H1 (cell line): ENCODE measurements around the gene OST4. TPM values are rescaled to one million over a fixed set of nuclear protein-coding genes. Genes with fewer than 3 reads are reported as not detected.

Source experiments
- ASH2L ChIP-seq: fragments of 200-600, 300-600 bp; sonication (generic); IDR thresholded peaks from one replicate; pipeline ENCODE4 v1.7.1; 2017; ENCODE audit warnings: low read length
- CHD1 ChIP-seq: IDR thresholded peaks from 2 replicates; pipeline ENCODE4 v1.6.1; 2012; ENCODE audit warnings: low read depth, low read length, improper control_type of control experiment
- FOSL1 ChIP-seq: IDR thresholded peaks from 2 replicates; pipeline ENCODE4 v1.6.1; 2011; ENCODE audit warnings: mild to moderate bottlenecking, low read depth, low read length, moderate library complexity; ENCODE audit not compliant: insufficient read depth
- KDM5A ChIP-seq: fragments of 200-600 bp; IDR thresholded peaks from 2 replicates; pipeline ENCODE4 v1.7.1; 2012; ENCODE audit warnings: mild to moderate bottlenecking, low read length, inconsistent platforms, mixed read lengths
- TBP ChIP-seq: IDR thresholded peaks from 2 replicates; pipeline ENCODE4 v1.6.1; 2011; ENCODE audit warnings: low read depth, low read length, improper control_type of control experiment
- TEAD4 ChIP-seq: IDR thresholded peaks from 2 replicates; pipeline ENCODE4 v1.6.1; 2012; ENCODE audit warnings: low read depth, low read length, inconsistent platforms, mixed read lengths
- ZNF274 ChIP-seq: IDR thresholded peaks from 2 replicates; pipeline ENCODE4 v1.7.0; 2012; ENCODE audit warnings: low read length, borderline replicate concordance; ENCODE audit errors: extremely low read depth
- polyA plus RNA-seq, 7 experiments: library from polyadenylated mRNA; depleted of rRNA in 3 of 7; stranded (reverse) in 5 of 7; unstranded in 2 of 7; fragments of >200 nt in 5 of 7; fragments of 200-250 nt in 2 of 7; gene quantifications; 1 replicate in 5 of 7; 2 replicates in 1 of 7; 4 replicates in 1 of 7; pipeline versions ENCODE4 v1.2.1 to v1.2.3, GENCODE V29; 2011 to 2013; ENCODE audit warnings: missing spikeins in 2 of 7, mixed read lengths in 2 of 7
- total RNA-seq: library from RNA; stranded (reverse); fragmentation: NEBNext Ultra II Directional; extraction: Animal tissue kit (Norgen Biotek cat#: 25700); gene quantifications from 2 replicates; pipeline ENCODE4 v1.2.1, GENCODE V29; 2021
- TF ChIP-seq, protein P1 (sequence below): IDR thresholded peaks from 2 replicates; pipeline ENCODE4 v1.6.1; 2012; ENCODE audit warnings: inconsistent platforms
- TF ChIP-seq, protein P2 (sequence below): IDR thresholded peaks from 2 replicates; pipeline ENCODE4 v1.6.1; 2012; ENCODE audit warnings: inconsistent platforms
- TF ChIP-seq, protein P3 (sequence below), 3 experiments: IDR thresholded peaks; 1 replicate in 2 of 3; 2 replicates in 1 of 3; pipeline versions ENCODE4 v1.5.1 to v1.6.1; 2011; ENCODE audit warnings: low read length in 3 of 3, mild to moderate bottlenecking in 3 of 3, inconsistent platforms in 2 of 3, low read depth in 1 of 3, moderate library complexity in 1 of 3; ENCODE audit not compliant: insufficient read depth in 1 of 3; ENCODE audit errors: control extremely low read depth in 1 of 3

OST4 gene
- total and polyA plus RNA-seq, 2 of the 8 experiments (the other 6 are each of a cell fraction or from before 2014, with no cell fraction given), result 225 to 865 TPM

DNA sequence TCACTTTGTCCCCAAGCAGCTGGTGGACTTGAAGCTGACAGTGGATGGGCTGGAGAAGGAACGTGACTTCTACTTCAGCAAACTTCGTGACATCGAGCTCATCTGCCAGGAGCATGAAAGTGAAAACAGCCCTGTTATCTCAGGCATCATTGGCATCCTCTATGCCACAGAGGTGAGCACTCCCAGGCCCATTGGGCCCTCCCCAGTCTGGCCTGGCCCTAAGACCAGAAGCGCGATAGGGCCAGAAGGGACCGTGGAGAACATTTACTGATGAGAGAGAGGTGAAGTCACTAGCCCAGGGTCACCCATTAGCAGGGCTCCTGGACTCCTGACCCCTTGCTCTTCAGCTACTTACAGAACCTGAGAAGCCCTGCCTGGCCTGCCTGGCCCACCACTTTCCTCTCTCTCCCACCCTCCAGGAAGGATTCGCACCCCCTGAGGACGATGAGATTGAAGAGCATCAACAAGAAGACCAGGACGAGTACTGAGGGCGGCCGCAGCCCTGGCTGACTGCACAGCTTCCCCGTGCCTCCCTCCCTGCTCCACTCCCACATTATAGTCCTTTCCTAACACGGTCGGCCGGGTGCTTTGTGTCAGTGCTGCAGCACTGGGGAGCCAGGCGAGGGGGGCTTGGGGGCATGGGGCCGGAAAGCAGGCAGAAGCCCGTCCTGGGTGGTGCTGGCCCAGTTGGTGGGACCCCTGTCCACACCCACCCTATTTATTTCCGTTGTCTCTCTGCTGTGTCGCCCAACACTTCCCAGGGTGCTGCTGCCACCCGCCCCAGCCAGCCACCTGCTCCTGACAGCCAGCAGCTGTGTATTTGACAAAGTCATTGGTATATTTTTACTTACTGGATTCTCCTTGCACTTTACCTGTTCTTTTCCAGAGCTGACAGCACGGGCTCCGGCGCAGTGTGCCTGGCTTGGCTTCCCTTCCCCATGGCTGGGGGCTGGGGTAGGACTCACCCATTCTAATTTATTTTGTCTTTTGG, 45.3 kb downstream of the OST4 start (continued):
- TF ChIP-seq, protein P1, sequence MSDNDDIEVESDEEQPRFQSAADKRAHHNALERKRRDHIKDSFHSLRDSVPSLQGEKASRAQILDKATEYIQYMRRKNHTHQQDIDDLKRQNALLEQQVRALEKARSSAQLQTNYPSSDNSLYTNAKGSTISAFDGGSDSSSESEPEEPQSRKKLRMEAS, result no peak
- no peak for TF ChIP-seq KDM5A
- no peak for TF ChIP-seq CHD1
- no peak for TF ChIP-seq ASH2L
- TF ChIP-seq ZNF274, result no peak
- TF ChIP-seq, protein P2, sequence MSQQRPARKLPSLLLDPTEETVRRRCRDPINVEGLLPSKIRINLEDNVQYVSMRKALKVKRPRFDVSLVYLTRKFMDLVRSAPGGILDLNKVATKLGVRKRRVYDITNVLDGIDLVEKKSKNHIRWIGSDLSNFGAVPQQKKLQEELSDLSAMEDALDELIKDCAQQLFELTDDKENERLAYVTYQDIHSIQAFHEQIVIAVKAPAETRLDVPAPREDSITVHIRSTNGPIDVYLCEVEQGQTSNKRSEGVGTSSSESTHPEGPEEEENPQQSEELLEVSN, result no peak
- TF ChIP-seq, protein P3, sequence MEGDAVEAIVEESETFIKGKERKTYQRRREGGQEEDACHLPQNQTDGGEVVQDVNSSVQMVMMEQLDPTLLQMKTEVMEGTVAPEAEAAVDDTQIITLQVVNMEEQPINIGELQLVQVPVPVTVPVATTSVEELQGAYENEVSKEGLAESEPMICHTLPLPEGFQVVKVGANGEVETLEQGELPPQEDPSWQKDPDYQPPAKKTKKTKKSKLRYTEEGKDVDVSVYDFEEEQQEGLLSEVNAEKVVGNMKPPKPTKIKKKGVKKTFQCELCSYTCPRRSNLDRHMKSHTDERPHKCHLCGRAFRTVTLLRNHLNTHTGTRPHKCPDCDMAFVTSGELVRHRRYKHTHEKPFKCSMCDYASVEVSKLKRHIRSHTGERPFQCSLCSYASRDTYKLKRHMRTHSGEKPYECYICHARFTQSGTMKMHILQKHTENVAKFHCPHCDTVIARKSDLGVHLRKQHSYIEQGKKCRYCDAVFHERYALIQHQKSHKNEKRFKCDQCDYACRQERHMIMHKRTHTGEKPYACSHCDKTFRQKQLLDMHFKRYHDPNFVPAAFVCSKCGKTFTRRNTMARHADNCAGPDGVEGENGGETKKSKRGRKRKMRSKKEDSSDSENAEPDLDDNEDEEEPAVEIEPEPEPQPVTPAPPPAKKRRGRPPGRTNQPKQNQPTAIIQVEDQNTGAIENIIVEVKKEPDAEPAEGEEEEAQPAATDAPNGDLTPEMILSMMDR (IDR thresholded peaks at IDR 0.05; ENCODE audit: control extremely low read depth in 1 of 3, insufficient read depth in 1 of 3, low read depth in 1 of 3, low read length in 3 of 3), result no peak
- no peak for TF ChIP-seq TBP
- TF ChIP-seq FOSL1, result no peak
- no peak for TF ChIP-seq TEAD4
- TF ChIP-seq, all 59 proteins: peak for 0
